ENCODE measurements around the gene PATJ. TPM values are rescaled to one million over a fixed set of nuclear protein-coding genes. Genes with fewer than 3 reads are reported as not detected.

The PATJ gene
- total and polyA plus RNA-seq, 2 experiments from 2014 or later = 35.3 to 68.4 TPM

DNA sequence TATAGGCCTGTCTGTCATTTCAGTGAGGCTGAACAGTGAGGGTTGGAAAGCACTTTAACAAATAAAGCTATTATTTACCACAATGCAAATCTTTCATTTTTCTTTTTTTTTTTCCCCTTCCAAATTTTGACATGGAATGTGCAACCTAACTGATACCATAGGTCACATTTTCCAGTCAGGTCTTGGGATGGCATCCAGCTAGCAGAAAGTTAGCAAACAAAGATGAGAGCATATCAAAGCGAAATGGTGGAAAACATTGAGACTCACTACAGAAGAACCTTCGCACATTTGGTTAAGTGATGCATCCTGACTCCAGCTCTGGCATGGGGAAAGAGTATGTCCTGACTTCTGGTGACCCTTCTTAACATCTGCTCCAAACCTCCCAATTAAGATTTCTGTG lies 347.3 kb downstream of the PATJ start:
- H3K9me2 ChIP-seq (ENCODE audit: insufficient read depth) = no peaks in the 10 kb centered on the region
- H3K4me2 ChIP-seq = no peak overlapping the region
- H4K20me1 ChIP-seq (replicated peaks; ENCODE audit: insufficient read depth) = no peaks in the 10 kb centered on the region
- no peaks in the 10 kb centered on the region for H3K9me3 Mint-ChIP-seq
- H3K27me3 Mint-ChIP-seq (ENCODE audit: insufficient read depth, low read depth, poor library complexity) = no peaks in the 10 kb centered on the region
- DNase-seq (ENCODE audit: low spot score) = no peak
- H3F3A ChIP-seq (replicated peaks; ENCODE audit: low read depth) = no peaks in the 10 kb centered on the region
- ATAC-seq = no peak
- 0 out of 3 replicates have a peak, but pooled peaks cover 2% of the 10 kb centered on the region for H3K36me3 Mint-ChIP-seq (ENCODE audit: low read depth)
- H3K4me1 Mint-ChIP-seq = peaks cover 15% of the 10 kb centered on the region
- TF ChIP-seq ZNF114 (CRISPR knock-in tag; IDR thresholded peaks at IDR 0.05) = no peak
- no peak for TF ChIP-seq STAT1 (IDR thresholded peaks at IDR 0.05; ENCODE audit: unreplicated experiment)
- no peak for TF ChIP-seq JUNB (IDR thresholded peaks at IDR 0.05; ENCODE audit: unreplicated experiment)
- no peak for TF ChIP-seq EZH2phosphoT487 (IDR thresholded peaks at IDR 0.05; ENCODE audit: unreplicated experiment)
- TF ChIP-seq, protein P1, sequence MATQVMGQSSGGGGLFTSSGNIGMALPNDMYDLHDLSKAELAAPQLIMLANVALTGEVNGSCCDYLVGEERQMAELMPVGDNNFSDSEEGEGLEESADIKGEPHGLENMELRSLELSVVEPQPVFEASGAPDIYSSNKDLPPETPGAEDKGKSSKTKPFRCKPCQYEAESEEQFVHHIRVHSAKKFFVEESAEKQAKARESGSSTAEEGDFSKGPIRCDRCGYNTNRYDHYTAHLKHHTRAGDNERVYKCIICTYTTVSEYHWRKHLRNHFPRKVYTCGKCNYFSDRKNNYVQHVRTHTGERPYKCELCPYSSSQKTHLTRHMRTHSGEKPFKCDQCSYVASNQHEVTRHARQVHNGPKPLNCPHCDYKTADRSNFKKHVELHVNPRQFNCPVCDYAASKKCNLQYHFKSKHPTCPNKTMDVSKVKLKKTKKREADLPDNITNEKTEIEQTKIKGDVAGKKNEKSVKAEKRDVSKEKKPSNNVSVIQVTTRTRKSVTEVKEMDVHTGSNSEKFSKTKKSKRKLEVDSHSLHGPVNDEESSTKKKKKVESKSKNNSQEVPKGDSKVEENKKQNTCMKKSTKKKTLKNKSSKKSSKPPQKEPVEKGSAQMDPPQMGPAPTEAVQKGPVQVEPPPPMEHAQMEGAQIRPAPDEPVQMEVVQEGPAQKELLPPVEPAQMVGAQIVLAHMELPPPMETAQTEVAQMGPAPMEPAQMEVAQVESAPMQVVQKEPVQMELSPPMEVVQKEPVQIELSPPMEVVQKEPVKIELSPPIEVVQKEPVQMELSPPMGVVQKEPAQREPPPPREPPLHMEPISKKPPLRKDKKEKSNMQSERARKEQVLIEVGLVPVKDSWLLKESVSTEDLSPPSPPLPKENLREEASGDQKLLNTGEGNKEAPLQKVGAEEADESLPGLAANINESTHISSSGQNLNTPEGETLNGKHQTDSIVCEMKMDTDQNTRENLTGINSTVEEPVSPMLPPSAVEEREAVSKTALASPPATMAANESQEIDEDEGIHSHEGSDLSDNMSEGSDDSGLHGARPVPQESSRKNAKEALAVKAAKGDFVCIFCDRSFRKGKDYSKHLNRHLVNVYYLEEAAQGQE (IDR thresholded peaks at IDR 0.05; ENCODE audit: unreplicated experiment) = no peak
- TF ChIP-seq ZNF331 (CRISPR knock-in tag; IDR thresholded peaks at IDR 0.05; ENCODE audit: low read depth) = no peak
- no peak for TF ChIP-seq EZH2 (IDR thresholded peaks at IDR 0.05; ENCODE audit: low read depth, unreplicated experiment)
- TF ChIP-seq, protein P2, sequence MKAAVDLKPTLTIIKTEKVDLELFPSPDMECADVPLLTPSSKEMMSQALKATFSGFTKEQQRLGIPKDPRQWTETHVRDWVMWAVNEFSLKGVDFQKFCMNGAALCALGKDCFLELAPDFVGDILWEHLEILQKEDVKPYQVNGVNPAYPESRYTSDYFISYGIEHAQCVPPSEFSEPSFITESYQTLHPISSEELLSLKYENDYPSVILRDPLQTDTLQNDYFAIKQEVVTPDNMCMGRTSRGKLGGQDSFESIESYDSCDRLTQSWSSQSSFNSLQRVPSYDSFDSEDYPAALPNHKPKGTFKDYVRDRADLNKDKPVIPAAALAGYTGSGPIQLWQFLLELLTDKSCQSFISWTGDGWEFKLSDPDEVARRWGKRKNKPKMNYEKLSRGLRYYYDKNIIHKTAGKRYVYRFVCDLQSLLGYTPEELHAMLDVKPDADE (IDR thresholded peaks at IDR 0.05) = no peak
- TF ChIP-seq ZNF462 (CRISPR knock-in tag; IDR thresholded peaks at IDR 0.05) = no peak
- no peak for TF ChIP-seq NANOG (IDR thresholded peaks at IDR 0.05; ENCODE audit: borderline replicate concordance)
- TF ChIP-seq CTCF (conservative IDR thresholded peaks at IDR 0.05; ENCODE audit: low read depth in 2 of 2) = no peak
- TF ChIP-seq POLR2AphosphoS5 (IDR thresholded peaks at IDR 0.05; ENCODE audit: low read depth) = no peak
- TF ChIP-seq CREB1 (CRISPR knock-in tag; IDR thresholded peaks at IDR 0.05; ENCODE audit: low read depth) = no peak
- no peak overlapping the region for H3K4me3 ChIP-seq
- H3K79me2 ChIP-seq (replicated peaks; ENCODE audit: insufficient read depth) = no peaks in the 10 kb centered on the region
- no peak overlapping the region for H2AFZ ChIP-seq
- H3K4me3 Mint-ChIP-seq = no peak overlapping the region
- 0 out of 2 replicates have a peak overlapping the region, but pooled peaks have one; percentile 11 for H3K27ac Mint-ChIP-seq
- no peak overlapping the region for H3K27ac ChIP-seq (ENCODE audit: low read depth)
- no peaks in the 10 kb centered on the region; the same call in 1 of the 2 replicates for H3K36me3 ChIP-seq (ENCODE audit: insufficient read depth)
- H3K4me1 ChIP-seq (ENCODE audit: insufficient read depth) = no peaks in the 10 kb centered on the region
- no peaks in the 10 kb centered on the region for H3K27me3 ChIP-seq (ENCODE audit: insufficient read depth)
